Measurements from ENCODE around the gene ZSCAN10. TPM values are rescaled to one million over a fixed set of nuclear protein-coding genes. Genes with fewer than 3 reads are reported as not detected.
A peak's percentile ranks its signal among the peaks of the same experiment; 100 is the strongest.

Gene ZSCAN10
- total and polyA plus RNA-seq, 4 donors, result not detected

- no peaks in the 10 kb centered on the region for H3K27me3 ChIP-seq (ENCODE audit: control insufficient read depth in 1 of 2, insufficient read depth in 2 of 2, low read length in 1 of 2)
- intact Hi-C loops (cut with DNase I), result loop anchor here in 1 of 2 donors (2.0 kb wide), 1 partner anchor 65 kb away; no protein-coding TSS in a partner anchor
- peak; percentile 97 for ATAC-seq (ENCODE audit: low FRiP score)
- H3K27ac ChIP-seq (ENCODE audit: low read depth in 1 of 2, low read length in 2 of 2), result peak overlapping the region in 1 of 2 donors; percentile 9
- peak overlapping the region; percentile 2 to 51 for H3K4me3 ChIP-seq (ENCODE audit: low read length in 2 of 2)
- WGBS, 2 donors, result 0% methylated on average over 70 to 72 of the region's 72 CpGs
- H3K4me1 ChIP-seq (ENCODE audit: control insufficient read depth in 1 of 2, insufficient read depth in 2 of 2, low read length in 2 of 2), result no peaks in the 10 kb centered on the region
- peak; percentile 98 for DNase-seq
- peaks cover 2 to 3% of the 10 kb centered on the region in 2 donors for H3K36me3 ChIP-seq (ENCODE audit: control insufficient read depth in 1 of 2, insufficient read depth in 2 of 2, low read length in 1 of 2)
- H3K9me3 ChIP-seq (ENCODE audit: control insufficient read depth, low read length), result no peaks in the 10 kb centered on the region
These were observed 25.1 kb upstream of the ZSCAN10 start for GRCh38 chr16:3123986-3124886.

GRCh38 chr16:3122926-3123570 lies 24.0 kb upstream of the ZSCAN10 start:
- H3K27ac ChIP-seq (ENCODE audit: low read depth in 1 of 2, low read length in 2 of 2), result no peak overlapping the region
- ATAC-seq (ENCODE audit: low FRiP score) (no peak), DNase-seq (no peak)
- peaks cover 2 to 3% of the 10 kb centered on the region in 2 donors for H3K36me3 ChIP-seq (ENCODE audit: control insufficient read depth in 1 of 2, insufficient read depth in 2 of 2, low read length in 1 of 2)
- WGBS, 2 donors, result 58 to 65% methylated on average over 8 of the region's 8 CpGs
- H3K27me3 ChIP-seq (ENCODE audit: control insufficient read depth in 1 of 2, insufficient read depth in 2 of 2, low read length in 1 of 2), result no peaks in the 10 kb centered on the region
- no peaks in the 10 kb centered on the region for H3K4me1 ChIP-seq (ENCODE audit: control insufficient read depth in 1 of 2, insufficient read depth in 2 of 2, low read length in 2 of 2)
- intact Hi-C loops (cut with DNase I), result no loop called here
- no peaks in the 10 kb centered on the region for H3K9me3 ChIP-seq (ENCODE audit: control insufficient read depth, low read length)
- H3K4me3 ChIP-seq (ENCODE audit: low read length in 2 of 2), result no peak overlapping the region

GRCh38 chr16:3121851-3122467 lies 22.9 kb upstream of the ZSCAN10 start:
- no peak overlapping the region for H3K4me3 ChIP-seq (ENCODE audit: low read length in 2 of 2)
- no peaks in the 10 kb centered on the region for H3K27me3 ChIP-seq (ENCODE audit: control insufficient read depth in 1 of 2, insufficient read depth in 2 of 2, low read length in 1 of 2)
- no peaks in the 10 kb centered on the region for H3K4me1 ChIP-seq (ENCODE audit: control insufficient read depth in 1 of 2, insufficient read depth in 2 of 2, low read length in 2 of 2)
- WGBS, 2 donors, result 80 to 82% methylated on average over 7 of the region's 7 CpGs
- peaks cover 2 to 3% of the 10 kb centered on the region in 2 donors for H3K36me3 ChIP-seq (ENCODE audit: control insufficient read depth in 1 of 2, insufficient read depth in 2 of 2, low read length in 1 of 2)
- ATAC-seq (ENCODE audit: low FRiP score) (no peak), DNase-seq (no peak)
- no peak overlapping the region for H3K27ac ChIP-seq (ENCODE audit: low read depth in 1 of 2, low read length in 2 of 2)
- H3K9me3 ChIP-seq (ENCODE audit: control insufficient read depth, low read length), result no peaks in the 10 kb centered on the region
- intact Hi-C loops (cut with DNase I), result no loop called here

- Histone ChIP-seq H3K9me3 (ENCODE audit: control insufficient read depth, low read length) (no peaks in the 10 kb centered on the region), H3K36me3 (ENCODE audit: control insufficient read depth in 1 of 2, insufficient read depth in 2 of 2, low read length in 1 of 2) (peaks cover 2 to 3% of the 10 kb centered on the region in 2 donors), H3K27me3 (ENCODE audit: control insufficient read depth in 1 of 2, insufficient read depth in 2 of 2, low read length in 1 of 2) (no peaks in the 10 kb centered on the region), H3K27ac (ENCODE audit: low read depth in 1 of 2, low read length in 2 of 2) (no peak overlapping the region), H3K4me1 (ENCODE audit: control insufficient read depth in 1 of 2, insufficient read depth in 2 of 2, low read length in 2 of 2) (no peaks in the 10 kb centered on the region), H3K4me3 (ENCODE audit: low read length in 2 of 2) (no peak overlapping the region)
- ATAC-seq (ENCODE audit: low FRiP score) (no peak), DNase-seq (no peak)
- WGBS, 2 donors, result 87 to 88% methylated on average over 16 of the region's 16 CpGs
- intact Hi-C loops (cut with DNase I), result no loop called here
These were observed 21.3 kb upstream of the ZSCAN10 start for GRCh38 chr16:3120435-3120834.

- no peaks in the 10 kb centered on the region for H3K27me3 ChIP-seq (ENCODE audit: control insufficient read depth in 1 of 2, insufficient read depth in 2 of 2, low read length in 1 of 2)
- intact Hi-C loops (cut with DNase I), result no loop called here
- no peak overlapping the region for H3K27ac ChIP-seq (ENCODE audit: low read depth in 1 of 2, low read length in 2 of 2)
- H3K4me1 ChIP-seq (ENCODE audit: control insufficient read depth in 1 of 2, insufficient read depth in 2 of 2, low read length in 2 of 2), result no peaks in the 10 kb centered on the region
- ATAC-seq (ENCODE audit: low FRiP score), result no peak
- H3K9me3 ChIP-seq (ENCODE audit: control insufficient read depth, low read length), result no peaks in the 10 kb centered on the region
- 95% methylated on average over 57 of the region's 57 CpGs for WGBS, 2 donors
- H3K4me3 ChIP-seq (ENCODE audit: low read length in 2 of 2), result no peak overlapping the region
- H3K36me3 ChIP-seq (ENCODE audit: control insufficient read depth in 1 of 2, insufficient read depth in 2 of 2, low read length in 1 of 2), result peaks cover 2 to 3% of the 10 kb centered on the region in 2 donors
- DNase-seq, result no peak
These were observed 20.8 kb upstream of the ZSCAN10 start for GRCh38 chr16:3119701-3120408.

GRCh38 chr16:3119286-3119685 lies 20.2 kb upstream of the ZSCAN10 start:
- H3K4me1 ChIP-seq (ENCODE audit: control insufficient read depth in 1 of 2, insufficient read depth in 2 of 2, low read length in 2 of 2), result no peaks in the 10 kb centered on the region
- no peak for DNase-seq
- intact Hi-C loops (cut with DNase I), result no loop called here
- no peak for ATAC-seq (ENCODE audit: low FRiP score)
- peaks cover 2 to 3% of the 10 kb centered on the region in 2 donors for H3K36me3 ChIP-seq (ENCODE audit: control insufficient read depth in 1 of 2, insufficient read depth in 2 of 2, low read length in 1 of 2)
- no peak overlapping the region for H3K27ac ChIP-seq (ENCODE audit: low read depth in 1 of 2, low read length in 2 of 2)
- H3K9me3 ChIP-seq (ENCODE audit: control insufficient read depth, low read length), result no peaks in the 10 kb centered on the region
- H3K27me3 ChIP-seq (ENCODE audit: control insufficient read depth in 1 of 2, insufficient read depth in 2 of 2, low read length in 1 of 2), result no peaks in the 10 kb centered on the region
- WGBS, 2 donors, result 93 to 96% methylated on average over 33 of the region's 33 CpGs
- no peak overlapping the region for H3K4me3 ChIP-seq (ENCODE audit: low read length in 2 of 2)

- Histone ChIP-seq H3K36me3 (ENCODE audit: control insufficient read depth in 1 of 2, insufficient read depth in 2 of 2, low read length in 1 of 2) (peaks cover 2 to 3% of the 10 kb centered on the region in 2 donors), H3K4me3 (ENCODE audit: low read length in 2 of 2) (no peak overlapping the region), H3K9me3 (ENCODE audit: control insufficient read depth, low read length) (no peaks in the 10 kb centered on the region), H3K27ac (ENCODE audit: low read depth in 1 of 2, low read length in 2 of 2) (no peak overlapping the region), H3K27me3 (ENCODE audit: control insufficient read depth in 1 of 2, insufficient read depth in 2 of 2, low read length in 1 of 2) (no peaks in the 10 kb centered on the region), H3K4me1 (ENCODE audit: control insufficient read depth in 1 of 2, insufficient read depth in 2 of 2, low read length in 2 of 2) (no peaks in the 10 kb centered on the region)
- ATAC-seq (ENCODE audit: low FRiP score), result no peak
- WGBS, 2 donors, result 92 to 94% methylated on average over 20 of the region's 20 CpGs
- no peak for DNase-seq
- intact Hi-C loops (cut with DNase I), result no loop called here
These were observed 19.8 kb upstream of the ZSCAN10 start for GRCh38 chr16:3118846-3119245.

- H3K4me1 ChIP-seq (ENCODE audit: control insufficient read depth in 1 of 2, insufficient read depth in 2 of 2, low read length in 2 of 2), result no peaks in the 10 kb centered on the region
- no peak overlapping the region for H3K4me3 ChIP-seq (ENCODE audit: low read length in 2 of 2)
- H3K27me3 ChIP-seq (ENCODE audit: control insufficient read depth in 1 of 2, insufficient read depth in 2 of 2, low read length in 1 of 2), result no peaks in the 10 kb centered on the region
- H3K27ac ChIP-seq (ENCODE audit: low read depth in 1 of 2, low read length in 2 of 2), result no peak overlapping the region
- H3K9me3 ChIP-seq (ENCODE audit: control insufficient read depth, low read length), result no peaks in the 10 kb centered on the region
- peaks cover 2 to 3% of the 10 kb centered on the region in 2 donors for H3K36me3 ChIP-seq (ENCODE audit: control insufficient read depth in 1 of 2, insufficient read depth in 2 of 2, low read length in 1 of 2)
- 80 to 83% methylated on average over 16 of the region's 16 CpGs for WGBS, 2 donors
- no peak for DNase-seq
- no peak for ATAC-seq (ENCODE audit: low FRiP score)
- intact Hi-C loops (cut with DNase I), result no loop called here
These were observed 19.2 kb upstream of the ZSCAN10 start for GRCh38 chr16:3118204-3118790.

All from aorta (tissue), 5 donors.